Endodermal cell (in vitro differentiated cells): ENCODE measurements around the gene CNTLN. TPM values are rescaled to one million over a fixed set of nuclear protein-coding genes. Genes with fewer than 3 reads are reported as not detected.

Experiments
- DNase-seq: peaks from one replicate; pipeline ENCODE4 v3.0.0-alpha.2; 2017
- H3K27ac ChIP-seq: 2 replicates; pipeline ENCODE4 v1.5.1; 2013; ENCODE audit warnings: mild to moderate bottlenecking, low read depth, low read length, moderate library complexity
- H3K27me3 ChIP-seq: 2 replicates; pipeline ENCODE4 v1.6.1; 2013; ENCODE audit warnings: mild to moderate bottlenecking, low read length, moderate library complexity; ENCODE audit not compliant: insufficient read depth, control insufficient read depth, poor library complexity, severe bottlenecking
- H3K36me3 ChIP-seq: 2 replicates; pipeline ENCODE4 v1.7.0; 2013; ENCODE audit warnings: mild to moderate bottlenecking, low read length, moderate library complexity; ENCODE audit not compliant: control insufficient read depth, insufficient read depth
- H3K4me1 ChIP-seq: one replicate; pipeline ENCODE4 v1.7.0; 2013; ENCODE audit warnings: low read length; ENCODE audit not compliant: control insufficient read depth, insufficient read depth
- H3K4me3 ChIP-seq: 2 replicates; pipeline ENCODE4 v1.5.1; 2013; ENCODE audit warnings: mild to moderate bottlenecking, low read length, moderate library complexity
- H3K9ac ChIP-seq: 2 replicates; pipeline ENCODE4 v1.6.1; 2013; ENCODE audit warnings: mild to moderate bottlenecking, low read length, moderate library complexity; ENCODE audit not compliant: poor library complexity, severe bottlenecking; ENCODE audit errors: extremely low read depth
- H3K9me3 ChIP-seq: 2 replicates; pipeline ENCODE4 v1.6.1; 2013; ENCODE audit warnings: mild to moderate bottlenecking, low read length, moderate library complexity; ENCODE audit not compliant: control insufficient read depth
- H3K27ac Mint-ChIP-seq: 2 replicates; pipeline ENCODE4 v1.8.0; 2020; ENCODE audit warnings: mixed read lengths
- H3K27me3 Mint-ChIP-seq: 2 replicates; pipeline ENCODE4 v1.8.0; 2021; ENCODE audit warnings: mild to moderate bottlenecking, mixed read lengths; ENCODE audit not compliant: insufficient read depth
- H3K36me3 Mint-ChIP-seq: 2 replicates; pipeline ENCODE4 v1.8.0; 2020; ENCODE audit warnings: low read depth, mixed read lengths
- H3K4me1 Mint-ChIP-seq: 2 replicates; pipeline ENCODE4 v1.8.0; 2020; ENCODE audit warnings: mixed read lengths
- H3K4me3 Mint-ChIP-seq: 2 replicates; pipeline ENCODE4 v1.8.0; 2020; ENCODE audit warnings: mild to moderate bottlenecking, moderate library complexity, mixed read lengths
- H3K9me3 Mint-ChIP-seq: 2 replicates; pipeline ENCODE4 v1.8.0; 2020; ENCODE audit warnings: mild to moderate bottlenecking, mixed read lengths
- WGBS, 2 experiments: methylation state at CpG; one replicate each; pipeline versions ENCODE4 v1.1.5 to v1.1.7; 2013; ENCODE audit warnings: missing lambda C conversion rate in 2 of 2, mixed read lengths in 1 of 2; ENCODE audit not compliant: insufficient coverage in 1 of 2, insufficient read length in 1 of 2; 5-methylcytosine and 5-hydroxymethylcytosine counted together
- total RNA-seq, 2 donors: library from RNA; stranded (reverse); fragmentation: NEBNext Ultra II Directional in 1 of 2; extraction: Animal tissue kit (Norgen Biotek cat#: 25700) in 1 of 2; gene quantifications; 2 replicates in 1 of 2; 3 replicates in 1 of 2; pipeline ENCODE4 v1.2.1, GENCODE V29; 2021
- TF ChIP-seq, protein P1 (sequence below): fragments of 200-600 bp; sonication (generic); conservative IDR thresholded peaks from 2 replicates; pipeline ENCODE4 v1.5.0; 2021; ENCODE audit warnings: antibody characterized with exemption, mild to moderate bottlenecking

The CNTLN gene
- total RNA-seq, 2 donors from 2014 or later = 12.4 to 13.7 TPM

DNA sequence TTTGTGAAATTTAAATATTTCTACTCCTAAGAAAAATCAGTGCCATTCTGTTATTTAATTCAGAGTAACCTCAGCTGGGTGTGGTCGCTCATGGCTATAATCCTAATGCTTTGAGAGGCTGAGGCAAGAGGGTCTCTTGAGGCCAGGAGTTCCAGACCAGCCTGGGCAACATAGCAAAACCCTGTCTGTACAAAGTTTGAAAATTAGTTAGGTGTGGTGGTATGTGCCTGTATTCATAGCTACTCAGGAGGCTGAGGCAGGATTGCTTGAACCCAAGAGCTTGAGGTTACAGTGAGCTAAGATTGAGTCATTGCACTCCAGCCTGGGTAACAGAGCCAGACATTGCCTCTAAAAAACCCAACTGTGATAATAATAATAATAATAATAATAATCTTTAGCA lies 44.8 kb upstream of the CNTLN start:
- H3K4me1 ChIP-seq = no peaks in the 10 kb centered on the region
- no peak overlapping the region for H3K27ac Mint-ChIP-seq
- H3K27me3 ChIP-seq = no peaks in the 10 kb centered on the region
- no peaks in the 10 kb centered on the region for H3K36me3 ChIP-seq
- TF ChIP-seq, protein P1, sequence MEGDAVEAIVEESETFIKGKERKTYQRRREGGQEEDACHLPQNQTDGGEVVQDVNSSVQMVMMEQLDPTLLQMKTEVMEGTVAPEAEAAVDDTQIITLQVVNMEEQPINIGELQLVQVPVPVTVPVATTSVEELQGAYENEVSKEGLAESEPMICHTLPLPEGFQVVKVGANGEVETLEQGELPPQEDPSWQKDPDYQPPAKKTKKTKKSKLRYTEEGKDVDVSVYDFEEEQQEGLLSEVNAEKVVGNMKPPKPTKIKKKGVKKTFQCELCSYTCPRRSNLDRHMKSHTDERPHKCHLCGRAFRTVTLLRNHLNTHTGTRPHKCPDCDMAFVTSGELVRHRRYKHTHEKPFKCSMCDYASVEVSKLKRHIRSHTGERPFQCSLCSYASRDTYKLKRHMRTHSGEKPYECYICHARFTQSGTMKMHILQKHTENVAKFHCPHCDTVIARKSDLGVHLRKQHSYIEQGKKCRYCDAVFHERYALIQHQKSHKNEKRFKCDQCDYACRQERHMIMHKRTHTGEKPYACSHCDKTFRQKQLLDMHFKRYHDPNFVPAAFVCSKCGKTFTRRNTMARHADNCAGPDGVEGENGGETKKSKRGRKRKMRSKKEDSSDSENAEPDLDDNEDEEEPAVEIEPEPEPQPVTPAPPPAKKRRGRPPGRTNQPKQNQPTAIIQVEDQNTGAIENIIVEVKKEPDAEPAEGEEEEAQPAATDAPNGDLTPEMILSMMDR = no peak
- no peaks in the 10 kb centered on the region for H3K9me3 ChIP-seq
- H3K4me3 ChIP-seq = no peak overlapping the region
- H3K36me3 Mint-ChIP-seq = no peaks in the 10 kb centered on the region
- no peak overlapping the region for H3K9ac ChIP-seq
- 98% methylated on average over 1 of the region's 1 CpG; no CpG with 5 or more reads in 1 of the 2 experiments for WGBS, 2 experiments
- H3K9me3 Mint-ChIP-seq = no peaks in the 10 kb centered on the region
- H3K4me3 Mint-ChIP-seq = no peak overlapping the region
- H3K27ac ChIP-seq = no peak overlapping the region
- no peaks in the 10 kb centered on the region for H3K27me3 Mint-ChIP-seq
- no peak for DNase-seq
- H3K4me1 Mint-ChIP-seq = no peaks in the 10 kb centered on the region

DNA sequence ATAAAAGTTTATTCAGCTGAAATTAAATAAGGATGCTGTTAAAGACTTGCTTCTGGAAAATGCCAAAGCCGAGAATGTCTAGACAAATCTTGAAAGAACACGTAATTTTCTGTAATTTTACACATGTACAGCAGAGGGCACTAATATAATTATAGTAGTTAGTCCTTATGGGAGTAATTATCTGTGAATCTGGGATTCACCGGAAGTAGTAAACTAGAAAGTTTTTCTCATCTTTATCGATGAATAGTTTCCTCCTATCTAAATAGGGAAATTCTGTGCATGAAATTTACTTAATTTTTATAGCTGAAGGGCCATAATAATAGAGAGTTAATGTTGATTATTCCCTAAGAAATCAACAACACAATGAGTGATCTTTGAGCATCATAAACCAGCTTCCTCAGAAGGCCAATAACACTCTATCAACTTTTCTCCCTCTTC lies 18.4 kb upstream of the CNTLN start:
- no peak for DNase-seq
- H3K27ac Mint-ChIP-seq = no peak overlapping the region

DNA sequence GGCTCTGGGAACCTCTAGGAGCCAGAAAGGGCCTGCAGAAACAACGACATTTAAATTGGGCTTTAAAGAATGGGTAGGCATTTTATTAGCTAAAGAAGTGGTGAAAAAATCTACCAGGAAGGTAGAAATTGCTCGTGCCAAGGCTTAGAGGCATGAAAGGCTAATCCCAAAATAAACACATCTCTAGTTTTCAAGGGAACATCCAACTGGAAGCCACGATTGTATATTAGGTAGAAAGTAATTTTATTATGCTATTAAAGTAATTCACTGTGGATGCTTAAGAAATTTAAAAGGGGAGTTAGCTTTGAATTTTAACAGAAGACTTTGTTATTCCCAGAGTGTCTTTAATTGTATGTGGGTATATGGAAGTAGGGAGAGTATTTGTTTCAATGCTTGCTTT lies 17.5 kb upstream of the CNTLN start:
- Histone ChIP-seq H3K4me3 (no peak overlapping the region), H3K36me3 (no peaks in the 10 kb centered on the region), H3K9ac (no peak overlapping the region), H3K27me3 (no peaks in the 10 kb centered on the region), H3K9me3 (no peaks in the 10 kb centered on the region), H3K4me1 (no peaks in the 10 kb centered on the region), H3K27ac (no peak overlapping the region)
- Mint-ChIP-seq H3K9me3 (peaks cover 4% of the 10 kb centered on the region), H3K36me3 (no peaks in the 10 kb centered on the region), H3K27ac (no peak overlapping the region), H3K27me3 (no peaks in the 10 kb centered on the region), H3K4me3 (no peak overlapping the region), H3K4me1 (peaks cover 11% of the 10 kb centered on the region)
- TF ChIP-seq, protein P1 = no peak
- DNase-seq = no peak
- WGBS, 2 experiments = 72 to 76% methylated on average over 3 of the region's 3 CpGs

More for the DNA sequence above, 18.4 kb upstream of the CNTLN start:
- Histone ChIP-seq H3K4me1 (no peaks in the 10 kb centered on the region), H3K36me3 (no peaks in the 10 kb centered on the region), H3K4me3 (no peak overlapping the region), H3K9ac (no peak overlapping the region), H3K27me3 (no peaks in the 10 kb centered on the region), H3K27ac (no peak overlapping the region), H3K9me3 (no peaks in the 10 kb centered on the region)
- 80 to 100% methylated on average over 1 to 4 of the region's 4 CpGs for WGBS, 2 experiments
- no peaks in the 10 kb centered on the region for H3K36me3 Mint-ChIP-seq
- H3K9me3 Mint-ChIP-seq = peaks cover 3% of the 10 kb centered on the region
- TF ChIP-seq, protein P1 = peak; percentile 71
- no peaks in the 10 kb centered on the region for H3K27me3 Mint-ChIP-seq
- no peak overlapping the region for H3K4me3 Mint-ChIP-seq
- H3K4me1 Mint-ChIP-seq = peaks cover 10% of the 10 kb centered on the region
